DMS53 (cell line): ENCODE results near the gene GUCY2F.

Experiments
- DNase-seq: peaks from one replicate; lab custom pipeline; 2025; lab: John Stamatoyannopoulos, UW

Gene GUCY2F

GRCh38 chrX:109481986-109482385 lies at the start of gene GUCY2F:
Gene GUCY2F (minus strand): TSS chrX:109482086. CDS start chrX:109475936, 6,150 bp downstream.
- DNase-seq: no peak

GRCh38 chrX:109519001-109519400 lies 37.1 kb upstream of the GUCY2F start:
- DNase-seq: peak; percentile 14

- DNase-seq: no peak
Measured at GRCh38 chrX:109511113-109511512, 29.2 kb upstream of the GUCY2F start.

- DNase-seq: no peak
Measured at GRCh38 chrX:109508915-109509314, 27.0 kb upstream of the GUCY2F start.

GRCh38 chrX:109501176-109501575 lies 19.3 kb upstream of the GUCY2F start:
- DNase-seq: no peak

- no peak for DNase-seq
Measured at GRCh38 chrX:109498434-109498833, 16.5 kb upstream of the GUCY2F start.

GRCh38 chrX:109489174-109489573 lies 7.3 kb upstream of the GUCY2F start:
- DNase-seq: no peak

GRCh38 chrX:109487640-109488039 lies 5.8 kb upstream of the GUCY2F start:
- DNase-seq: peak; percentile 14

GRCh38 chrX:109485470-109486340 lies 3.8 kb upstream of the GUCY2F start:
- DNase-seq: peak; percentile 78

GRCh38 chrX:109484886-109485285 lies 3.0 kb upstream of the GUCY2F start:
- no peak for DNase-seq

- peak; percentile 80 for DNase-seq
Measured at GRCh38 chrX:109475174-109475891, 6.6 kb downstream of the GUCY2F start.

- peak; percentile 46 for DNase-seq
Measured at GRCh38 chrX:109472939-109473735, 8.7 kb downstream of the GUCY2F start.

- DNase-seq: no peak
Measured at GRCh38 chrX:109464231-109464630, 17.7 kb downstream of the GUCY2F start.

GRCh38 chrX:109463784-109464183 lies 18.1 kb downstream of the GUCY2F start:
- no peak for DNase-seq

GRCh38 chrX:109448282-109448938 lies 33.5 kb downstream of the GUCY2F start:
- peak; percentile 2 for DNase-seq

GRCh38 chrX:109441266-109441665 lies 40.6 kb downstream of the GUCY2F start:
- no peak for DNase-seq

- DNase-seq: no peak
Measured at GRCh38 chrX:109440475-109440874, 41.4 kb downstream of the GUCY2F start.

- DNase-seq: no peak
Measured at GRCh38 chrX:109409181-109409580, 72.7 kb downstream of the GUCY2F start.

GRCh38 chrX:109403922-109404321 lies 78.0 kb downstream of the GUCY2F start:
- DNase-seq: no peak

GRCh38 chrX:109399831-109400230 lies 82.1 kb downstream of the GUCY2F start:
- DNase-seq: no peak

GRCh38 chrX:109398833-109399232 lies 83.1 kb downstream of the GUCY2F start:
- DNase-seq: peak; percentile 47

GRCh38 chrX:109398061-109398460 lies 83.8 kb downstream of the GUCY2F start:
- DNase-seq: no peak
